IPS DF 4.7 (cell line): ENCODE measurements around the gene DYTN.

ENCODE experiments used
- DNase-seq: peaks from one replicate; pipeline ENCODE4 v3.0.0-alpha.2; 2013; ENCODE audit warnings: low spot score; ENCODE audit errors: extremely low read depth

DYTN gene

DNA sequence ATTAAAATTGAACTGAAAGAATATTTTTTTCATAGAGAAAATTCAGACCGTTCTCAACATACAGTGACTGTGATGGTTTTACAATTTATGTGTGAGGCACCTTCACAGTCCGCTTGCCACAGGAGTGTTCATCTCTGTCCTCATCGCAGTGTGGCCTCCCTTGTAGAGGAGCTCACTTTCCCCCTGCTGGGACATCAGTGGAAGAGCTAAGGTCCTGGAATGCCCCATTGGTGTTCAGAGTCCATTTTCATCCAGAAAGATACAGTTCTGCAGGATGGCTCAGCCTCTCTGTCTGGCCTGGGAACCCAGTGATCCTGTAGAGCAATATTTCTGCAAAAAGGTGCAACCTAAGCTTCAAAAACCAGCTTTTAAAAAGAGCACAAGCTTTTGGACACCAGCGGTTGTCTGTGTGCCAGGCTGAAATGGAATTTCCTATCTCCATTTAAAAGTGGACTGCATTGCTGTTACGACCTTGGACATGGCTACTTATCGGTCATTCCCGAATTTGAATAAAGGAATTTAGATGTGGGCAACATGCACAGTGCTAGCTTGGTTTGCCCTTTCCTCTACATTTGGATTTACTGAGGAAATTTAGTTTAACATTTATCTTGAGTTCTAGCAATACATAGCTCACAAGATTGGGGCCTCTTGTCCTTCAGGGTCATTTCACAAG lies 102.6 kb downstream of the DYTN start:
- DNase-seq: no peak

DNA sequence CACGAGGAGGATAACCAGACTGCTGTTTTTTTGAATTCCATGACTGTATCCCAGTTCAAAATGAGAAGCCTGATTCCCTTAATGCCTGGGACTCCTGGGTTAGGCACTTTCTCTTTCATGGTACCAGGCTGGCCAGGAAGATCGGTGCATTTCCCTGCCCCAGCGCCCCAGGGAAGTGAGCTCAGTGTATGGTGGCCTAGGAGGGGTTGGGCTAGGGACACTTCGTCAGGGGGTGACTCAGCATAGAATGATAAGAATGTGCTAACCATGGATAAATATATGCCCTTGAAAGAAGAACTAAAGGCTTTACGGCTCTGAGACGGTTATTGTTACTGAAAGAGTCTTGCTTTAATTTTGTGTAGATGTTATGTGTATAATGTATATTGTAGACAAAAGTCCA lies 103.4 kb downstream of the DYTN start:
- DNase-seq: no peak

DNA sequence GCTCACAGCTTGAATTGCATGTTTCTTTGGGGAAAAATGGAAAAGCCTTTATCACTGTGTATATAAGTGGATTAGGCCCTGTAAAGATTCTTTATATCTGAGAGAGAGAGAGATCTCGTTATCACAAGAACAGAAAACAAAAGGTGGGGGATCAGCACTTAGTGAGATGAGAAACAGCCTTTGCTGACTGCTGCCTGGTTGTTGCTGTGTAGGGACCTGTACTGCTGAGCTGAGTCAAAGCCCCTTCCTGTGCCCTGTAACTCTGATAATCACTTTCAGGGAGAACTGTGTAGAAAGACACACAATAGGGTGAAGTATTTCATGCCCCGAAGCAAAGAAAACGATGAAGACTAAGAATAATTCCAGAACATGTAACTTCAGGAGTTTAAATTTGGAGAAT lies 106.5 kb downstream of the DYTN start:
- DNase-seq: no peak

- no peak for DNase-seq
Measured at GRCh38 chr2:206611191-206611590, 107.0 kb downstream of the DYTN start.

DNA sequence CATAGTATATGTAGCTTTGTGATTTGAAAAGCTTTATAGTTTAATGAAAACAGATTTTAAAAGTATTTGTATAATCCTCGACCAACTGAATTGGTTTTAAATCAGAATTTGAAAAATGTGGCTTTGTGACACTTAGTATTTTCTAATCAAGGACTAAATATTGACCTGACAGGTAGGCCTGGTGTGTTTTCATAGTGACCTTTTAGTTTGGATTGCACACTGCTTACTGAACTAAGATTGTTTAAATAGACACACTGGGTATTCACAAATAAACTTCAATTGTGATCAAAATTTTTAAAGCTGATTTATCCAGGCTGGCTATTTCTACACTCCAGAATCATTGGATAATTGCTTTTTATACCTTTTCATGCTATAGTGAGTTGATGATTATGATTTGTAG lies 107.7 kb downstream of the DYTN start:
- DNase-seq: no peak

GRCh38 chr2:206603243-206603642 lies 115.0 kb downstream of the DYTN start:
- DNase-seq: no peak
